GM23338 (cell line): ENCODE data around the gene AMBP. TPM values are rescaled to one million over a fixed set of nuclear protein-coding genes. Genes with fewer than 3 reads are reported as not detected.

Source experiments
- ATAC-seq: fragments of 200-7000 bp; cut with Tn5 transposase; 3 replicates; pipeline ENCODE4 v1.9.1; 2020
- DNase-seq: peaks from one replicate; pipeline ENCODE4 v3.0.0-alpha.2; 2015; ENCODE audit warnings: low spot score
- H2AFZ ChIP-seq: fragments of 200-600 bp; sonication (generic); 2 replicates; pipeline ENCODE4 v1.8.0; 2016; ENCODE audit warnings: antibody characterized with exemption, mild to moderate bottlenecking, moderate library complexity
- H3F3A ChIP-seq: fragments of 200-600 bp; sonication (generic); replicated peaks from 2 replicates; pipeline ENCODE4 v1.8.0; 2017; ENCODE audit warnings: antibody characterized with exemption, mixed run types, low read depth
- H3K27ac ChIP-seq: fragments of 200-600 bp; sonication (generic); 2 replicates; pipeline ENCODE4 v1.6.1; 2016; ENCODE audit warnings: low read depth
- H3K27me3 ChIP-seq: fragments of 200-600 bp; sonication (generic); 2 replicates; pipeline ENCODE4 v1.8.0; 2016; ENCODE audit warnings: mild to moderate bottlenecking, mixed run types, moderate library complexity; ENCODE audit not compliant: insufficient read depth
- H3K36me3 ChIP-seq: fragments of 200-600 bp; sonication (generic); 2 replicates; pipeline ENCODE4 v1.8.0; 2016; ENCODE audit warnings: mild to moderate bottlenecking; ENCODE audit not compliant: insufficient read depth
- H3K4me1 ChIP-seq: fragments of 200-600 bp; sonication (generic); 2 replicates; pipeline ENCODE4 v1.8.0; 2016; ENCODE audit warnings: mild to moderate bottlenecking, moderate library complexity; ENCODE audit not compliant: insufficient read depth
- H3K4me2 ChIP-seq: fragments of 200-600 bp; sonication (generic); 2 replicates; pipeline ENCODE4 v1.7.1; 2017; ENCODE audit warnings: mixed run types
- H3K4me3 ChIP-seq: fragments of 200-600 bp; sonication (generic); 2 replicates; pipeline ENCODE4 v1.6.1; 2016; ENCODE audit warnings: mixed run types
- H3K79me2 ChIP-seq: fragments of 200-600 bp; sonication (generic); replicated peaks from 2 replicates; pipeline ENCODE4 v1.8.0; 2017; ENCODE audit warnings: mild to moderate bottlenecking; ENCODE audit not compliant: insufficient read depth
- H3K9me2 ChIP-seq: fragments of 200-600 bp; sonication (generic); 2 replicates; pipeline ENCODE4 v1.8.0; 2017; ENCODE audit not compliant: insufficient read depth
- H4K20me1 ChIP-seq: fragments of 200-600 bp; sonication (generic); replicated peaks from 2 replicates; pipeline ENCODE4 v1.8.0; 2017; ENCODE audit warnings: mild to moderate bottlenecking; ENCODE audit not compliant: insufficient read depth
- H3K27ac Mint-ChIP-seq: 2 replicates; pipeline ENCODE4 v1.8.0; 2020; ENCODE audit warnings: inconsistent platforms, mild to moderate bottlenecking, moderate library complexity, mixed read lengths
- H3K27me3 Mint-ChIP-seq: 3 replicates; pipeline ENCODE4 v1.8.0; 2022; ENCODE audit warnings: low read depth, mild to moderate bottlenecking, moderate library complexity, mixed read lengths, inconsistent platforms; ENCODE audit not compliant: insufficient read depth, poor library complexity
- H3K36me3 Mint-ChIP-seq: 3 replicates; pipeline ENCODE4 v1.8.0; 2021; ENCODE audit warnings: low read depth, mild to moderate bottlenecking, inconsistent platforms, moderate library complexity, mixed read lengths
- H3K4me1 Mint-ChIP-seq: 3 replicates; pipeline ENCODE4 v1.8.0; 2020; ENCODE audit warnings: mild to moderate bottlenecking, inconsistent platforms, mixed read lengths
- H3K4me3 Mint-ChIP-seq: 3 replicates; pipeline ENCODE4 v1.8.0; 2021; ENCODE audit warnings: moderate library complexity, mild to moderate bottlenecking, inconsistent platforms, mixed read lengths
- H3K9me3 Mint-ChIP-seq: 3 replicates; pipeline ENCODE4 v1.8.0; 2020; ENCODE audit warnings: moderate library complexity, mild to moderate bottlenecking, inconsistent platforms, mixed read lengths
- EZH2phosphoT487 ChIP-seq: fragments of 200-600 bp; sonication (generic); IDR thresholded peaks from one replicate; pipeline ENCODE4 v1.8.1; 2018; ENCODE audit warnings: antibody characterized with exemption; ENCODE audit not compliant: unreplicated experiment
- NANOG ChIP-seq: IDR thresholded peaks from 2 replicates; pipeline ENCODE4 v1.6.1; 2016; ENCODE audit warnings: antibody characterized with exemption, borderline replicate concordance
- REST ChIP-seq: IDR thresholded peaks from one replicate; pipeline ENCODE4 v1.6.1; 2018; ENCODE audit warnings: antibody characterized with exemption; ENCODE audit not compliant: unreplicated experiment
- ZNF114 ChIP-seq: fragments of 250-450 bp; sonication (Bioruptor Pico); IDR thresholded peaks from 2 replicates; pipeline ENCODE4 v1.5.0; 2020; ENCODE audit warnings: mild to moderate bottlenecking, moderate library complexity
- ZNF331 ChIP-seq: fragments of 250-450 bp; sonication (Bioruptor Pico); IDR thresholded peaks from 2 replicates; pipeline ENCODE4 v1.5.0; 2020; ENCODE audit warnings: low read depth, mild to moderate bottlenecking, moderate library complexity
- polyA plus RNA-seq: library from polyadenylated mRNA; unstranded; fragments of >200 nt; fragmentation: Nextera tagmentation; extraction: Ambion mirVana; gene quantifications from 2 replicates; pipeline ENCODE4 v1.2.1, GENCODE V29; 2016
- total RNA-seq: library from RNA; depleted of rRNA; stranded (reverse); fragments of >200 nt; shearing (Covaris generic); gene quantifications from 2 replicates; pipeline ENCODE4 v1.2.3, GENCODE V29; 2014
- TF ChIP-seq, protein P1 (sequence below), 2 experiments: fragments of 200-600 bp in 1 of 2; sonication (generic) in 1 of 2; conservative IDR thresholded peaks; 2 replicates each; pipeline versions ENCODE4 v1.5.1 to v1.6.1; 2016 to 2017; ENCODE audit warnings: antibody characterized with exemption in 2 of 2, low read depth in 2 of 2, mild to moderate bottlenecking in 2 of 2, moderate library complexity in 1 of 2
- TF ChIP-seq, protein P2 (sequence below): IDR thresholded peaks from 2 replicates; pipeline ENCODE4 v1.6.1; 2016; ENCODE audit warnings: antibody characterized with exemption

Gene AMBP
- total and polyA plus RNA-seq, 2 experiments from 2014 or later, result 1.3 to 2.0 TPM

- H3K4me3 Mint-ChIP-seq, result no peak overlapping the region
- Histone ChIP-seq H3K36me3 (no peaks in the 10 kb centered on the region; the same call in 1 of the 2 replicates), H2AFZ (no peak overlapping the region), H3K27me3 (no peaks in the 10 kb centered on the region), H3K4me2 (no peak overlapping the region), H3F3A (peaks cover 4% of the 10 kb centered on the region; the same call in 1 of the 2 replicates), H3K9me2 (no peaks in the 10 kb centered on the region), H3K27ac (no peak overlapping the region), H3K4me3 (no peak overlapping the region), H3K4me1 (peaks cover 12% of the 10 kb centered on the region), H4K20me1 (no peaks in the 10 kb centered on the region; the same call in 1 of the 2 replicates), H3K79me2 (no peaks in the 10 kb centered on the region)
- peaks cover 8% of the 10 kb centered on the region for H3K27me3 Mint-ChIP-seq
- H3K27ac Mint-ChIP-seq, result no peak overlapping the region
- TF ChIP-seq, protein P1, sequence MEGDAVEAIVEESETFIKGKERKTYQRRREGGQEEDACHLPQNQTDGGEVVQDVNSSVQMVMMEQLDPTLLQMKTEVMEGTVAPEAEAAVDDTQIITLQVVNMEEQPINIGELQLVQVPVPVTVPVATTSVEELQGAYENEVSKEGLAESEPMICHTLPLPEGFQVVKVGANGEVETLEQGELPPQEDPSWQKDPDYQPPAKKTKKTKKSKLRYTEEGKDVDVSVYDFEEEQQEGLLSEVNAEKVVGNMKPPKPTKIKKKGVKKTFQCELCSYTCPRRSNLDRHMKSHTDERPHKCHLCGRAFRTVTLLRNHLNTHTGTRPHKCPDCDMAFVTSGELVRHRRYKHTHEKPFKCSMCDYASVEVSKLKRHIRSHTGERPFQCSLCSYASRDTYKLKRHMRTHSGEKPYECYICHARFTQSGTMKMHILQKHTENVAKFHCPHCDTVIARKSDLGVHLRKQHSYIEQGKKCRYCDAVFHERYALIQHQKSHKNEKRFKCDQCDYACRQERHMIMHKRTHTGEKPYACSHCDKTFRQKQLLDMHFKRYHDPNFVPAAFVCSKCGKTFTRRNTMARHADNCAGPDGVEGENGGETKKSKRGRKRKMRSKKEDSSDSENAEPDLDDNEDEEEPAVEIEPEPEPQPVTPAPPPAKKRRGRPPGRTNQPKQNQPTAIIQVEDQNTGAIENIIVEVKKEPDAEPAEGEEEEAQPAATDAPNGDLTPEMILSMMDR (conservative IDR thresholded peaks at IDR 0.05; ENCODE audit: low read depth in 2 of 2), result peak; percentile 70 to 89
- TF ChIP-seq ZNF114 (no peak), NANOG (no peak), ZNF331 (CRISPR knock-in tag) (no peak), REST (no peak)
- DNase-seq, result peak; percentile 71
- H3K9me3 Mint-ChIP-seq, result no peaks in the 10 kb centered on the region; the same call in 2 of the 3 replicates
- peaks cover 10% of the 10 kb centered on the region for H3K4me1 Mint-ChIP-seq
- H3K36me3 Mint-ChIP-seq, result peaks cover 35% of the 10 kb centered on the region
- ATAC-seq, result peak; percentile 69
Observed at GRCh38 chr9:114033397-114034103, 44.5 kb downstream of the AMBP start.

- H3K27me3 ChIP-seq, result no peaks in the 10 kb centered on the region
- peaks cover 34% of the 10 kb centered on the region for H3K36me3 Mint-ChIP-seq
- H3K27ac Mint-ChIP-seq, result no peak overlapping the region
- DNase-seq (no peak), ATAC-seq (no peak)
- H4K20me1 ChIP-seq, result no peaks in the 10 kb centered on the region
- H3K36me3 ChIP-seq, result no peaks in the 10 kb centered on the region; the same call in 1 of the 2 replicates
- no peaks in the 10 kb centered on the region for H3K4me1 Mint-ChIP-seq
- H3K9me2 ChIP-seq, result no peaks in the 10 kb centered on the region
- no peak overlapping the region for H3K4me2 ChIP-seq
- no peaks in the 10 kb centered on the region for H3K79me2 ChIP-seq
- H3K9me3 Mint-ChIP-seq, result no peaks in the 10 kb centered on the region; the same call in 2 of the 3 replicates
- no peak overlapping the region for H3K4me3 Mint-ChIP-seq
- no peak overlapping the region for H3K4me3 ChIP-seq
- H3K4me1 ChIP-seq, result no peaks in the 10 kb centered on the region
- H3K27me3 Mint-ChIP-seq, result peaks cover 8% of the 10 kb centered on the region
- no peak overlapping the region for H2AFZ ChIP-seq
- no peak overlapping the region for H3K27ac ChIP-seq
- H3F3A ChIP-seq, result no peaks in the 10 kb centered on the region
- TF ChIP-seq, protein P2, sequence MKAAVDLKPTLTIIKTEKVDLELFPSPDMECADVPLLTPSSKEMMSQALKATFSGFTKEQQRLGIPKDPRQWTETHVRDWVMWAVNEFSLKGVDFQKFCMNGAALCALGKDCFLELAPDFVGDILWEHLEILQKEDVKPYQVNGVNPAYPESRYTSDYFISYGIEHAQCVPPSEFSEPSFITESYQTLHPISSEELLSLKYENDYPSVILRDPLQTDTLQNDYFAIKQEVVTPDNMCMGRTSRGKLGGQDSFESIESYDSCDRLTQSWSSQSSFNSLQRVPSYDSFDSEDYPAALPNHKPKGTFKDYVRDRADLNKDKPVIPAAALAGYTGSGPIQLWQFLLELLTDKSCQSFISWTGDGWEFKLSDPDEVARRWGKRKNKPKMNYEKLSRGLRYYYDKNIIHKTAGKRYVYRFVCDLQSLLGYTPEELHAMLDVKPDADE, result no peak
- TF ChIP-seq EZH2phosphoT487, result no peak
Observed at GRCh38 chr9:114031948-114032840, 45.9 kb downstream of the AMBP start.
